GM18519 (cell line): Measurements from ENCODE around the gene BSDC1.
"Not testable (repeated sequence)": the region's sequence is repeated elsewhere in the genome, so short reads cannot be mapped to it uniquely, and the experiment has no call there.

Experiments used
- ATAC-seq: cut with Tn5 transposase; IDR thresholded peaks from one replicate; pipeline ENCODE4 v1.9.1; 2021; ENCODE audit warnings: mild to moderate bottlenecking, moderate library complexity; ENCODE audit not compliant: unreplicated experiment, low FRiP score

The BSDC1 gene

GRCh38 chr1:32396524-32396923 lies 2.3 kb upstream of the BSDC1 start:
- ATAC-seq = not testable (repeated sequence)

- no peak for ATAC-seq
These were observed 720 bp upstream of the BSDC1 start for GRCh38 chr1:32394890-32395432.

GRCh38 chr1:32393832-32394140 lies 455 bp downstream of the BSDC1 start:
- no peak for ATAC-seq

DNA sequence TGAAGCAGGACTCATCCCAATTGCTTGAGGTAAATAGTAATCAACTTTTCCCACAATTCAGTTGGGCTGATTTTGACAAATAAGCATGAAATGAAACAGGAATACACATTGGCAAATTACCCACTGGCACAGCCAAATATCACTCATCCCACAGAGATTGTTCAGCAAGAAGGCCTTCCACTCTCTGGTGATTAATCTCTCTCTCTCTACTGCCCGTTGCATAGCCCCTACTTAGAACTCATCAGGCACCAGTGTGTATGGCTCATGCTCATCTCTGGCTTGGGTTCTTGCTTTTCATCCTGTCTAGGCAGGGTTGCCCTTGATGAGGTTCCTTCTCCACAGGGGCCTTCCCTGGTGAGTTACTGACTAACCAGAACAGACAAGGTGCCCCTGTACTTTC lies 1.1 kb downstream of the BSDC1 start:
- no peak for ATAC-seq

- no peak for ATAC-seq
These were observed 1.9 kb downstream of the BSDC1 start for GRCh38 chr1:32392325-32392724.

DNA sequence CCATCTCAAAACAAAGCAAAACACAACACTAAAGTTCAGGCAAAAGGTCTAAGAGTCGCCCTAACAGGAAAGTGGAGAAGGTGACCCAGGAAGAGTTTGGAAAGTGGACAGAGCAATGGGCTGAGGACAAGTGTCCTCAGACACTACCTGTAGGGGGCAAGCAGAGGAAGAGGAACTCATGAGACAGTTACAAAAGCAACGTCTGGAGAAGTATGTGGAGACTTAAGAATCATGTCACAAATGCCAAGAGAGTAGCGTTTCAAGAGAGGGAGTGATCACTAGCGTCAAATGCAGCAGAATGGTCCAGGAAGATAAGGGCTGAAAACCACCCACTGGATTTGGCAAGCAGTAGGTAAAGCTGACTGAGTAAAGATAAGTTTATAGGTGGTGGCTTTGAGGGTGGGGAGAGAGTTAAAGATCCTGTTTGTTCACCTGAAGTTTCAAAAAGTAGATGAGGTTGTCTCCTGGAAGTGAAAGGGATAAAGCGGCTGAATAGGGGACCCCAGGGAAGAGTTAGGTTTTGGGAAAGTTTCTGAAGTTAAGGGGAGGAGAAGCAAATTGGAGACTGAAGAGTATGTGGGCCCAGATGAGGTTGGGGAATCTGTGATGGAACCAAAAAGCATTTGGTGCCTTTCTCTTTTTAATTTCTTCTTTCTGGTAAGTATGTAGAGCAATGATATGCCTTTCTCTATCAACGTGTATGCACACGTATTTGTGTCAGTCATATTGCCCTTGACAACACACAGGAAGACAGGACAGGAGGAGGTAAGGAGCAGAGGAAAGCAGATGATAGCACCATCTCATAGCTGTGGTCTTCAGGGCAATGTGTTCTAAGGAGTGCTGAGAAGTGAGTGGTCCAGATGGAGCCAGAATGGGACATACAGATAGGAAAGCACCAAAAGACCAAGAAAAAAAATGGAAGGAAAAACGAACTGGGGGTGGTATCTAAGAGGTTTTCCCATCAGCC lies 3.1 kb downstream of the BSDC1 start:
- ATAC-seq = no peak

DNA sequence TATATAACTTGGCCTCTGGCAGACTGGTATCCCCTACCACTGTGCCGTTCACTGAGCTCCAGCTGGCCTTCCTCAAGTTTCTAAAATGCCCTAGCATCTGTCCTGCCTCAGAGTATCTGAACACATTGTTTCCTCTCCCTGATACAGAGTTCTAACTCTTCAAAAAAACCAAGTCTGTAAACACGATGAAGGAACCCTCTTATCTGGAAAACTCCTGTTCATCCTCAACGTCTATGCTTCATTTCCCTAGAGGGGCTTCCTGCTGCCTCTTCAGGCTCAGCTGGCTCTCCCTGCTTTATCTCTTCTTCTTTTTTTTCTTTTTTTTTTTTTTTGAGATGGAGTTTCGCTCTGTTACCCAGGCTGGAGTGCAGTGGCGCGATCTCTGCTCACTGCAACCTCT lies 5.6 kb downstream of the BSDC1 start:
- no peak for ATAC-seq

DNA sequence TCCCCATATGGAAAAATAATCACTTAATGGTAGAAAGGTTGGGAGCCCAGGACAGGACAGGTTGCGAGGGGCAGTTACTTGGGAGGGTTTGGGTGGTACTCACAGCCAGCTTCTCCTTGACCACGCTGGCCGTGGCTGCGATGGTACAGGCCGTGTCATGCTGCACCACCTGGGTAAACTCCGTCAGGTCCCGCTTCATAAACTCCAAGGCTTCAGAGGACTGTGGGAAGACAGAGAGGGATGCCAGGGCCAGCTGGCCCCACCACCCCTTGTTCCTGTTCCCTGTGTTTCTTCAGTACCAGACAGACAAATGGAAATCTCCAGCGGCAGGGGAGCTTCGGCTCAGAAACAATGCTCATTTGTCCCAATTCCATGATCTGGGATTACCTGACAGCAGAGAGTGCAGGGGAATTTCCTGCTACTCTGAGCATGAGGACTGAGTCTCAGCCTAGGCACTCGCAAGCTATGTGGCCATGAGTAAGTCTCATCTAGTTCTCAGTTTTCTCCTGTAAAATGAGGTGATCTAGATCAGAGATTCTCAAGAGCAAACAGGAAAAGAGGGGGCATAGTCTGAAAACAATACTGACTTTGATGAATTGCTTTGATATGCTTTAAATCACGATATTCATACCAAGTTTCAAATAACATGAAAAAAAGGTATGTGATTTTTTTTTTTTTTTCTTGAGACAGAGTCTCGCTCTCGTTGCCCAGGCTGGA lies 7.4 kb downstream of the BSDC1 start:
- no peak for ATAC-seq

GRCh38 chr1:32380057-32380456 lies 14.2 kb downstream of the BSDC1 start:
- ATAC-seq = no peak

DNA sequence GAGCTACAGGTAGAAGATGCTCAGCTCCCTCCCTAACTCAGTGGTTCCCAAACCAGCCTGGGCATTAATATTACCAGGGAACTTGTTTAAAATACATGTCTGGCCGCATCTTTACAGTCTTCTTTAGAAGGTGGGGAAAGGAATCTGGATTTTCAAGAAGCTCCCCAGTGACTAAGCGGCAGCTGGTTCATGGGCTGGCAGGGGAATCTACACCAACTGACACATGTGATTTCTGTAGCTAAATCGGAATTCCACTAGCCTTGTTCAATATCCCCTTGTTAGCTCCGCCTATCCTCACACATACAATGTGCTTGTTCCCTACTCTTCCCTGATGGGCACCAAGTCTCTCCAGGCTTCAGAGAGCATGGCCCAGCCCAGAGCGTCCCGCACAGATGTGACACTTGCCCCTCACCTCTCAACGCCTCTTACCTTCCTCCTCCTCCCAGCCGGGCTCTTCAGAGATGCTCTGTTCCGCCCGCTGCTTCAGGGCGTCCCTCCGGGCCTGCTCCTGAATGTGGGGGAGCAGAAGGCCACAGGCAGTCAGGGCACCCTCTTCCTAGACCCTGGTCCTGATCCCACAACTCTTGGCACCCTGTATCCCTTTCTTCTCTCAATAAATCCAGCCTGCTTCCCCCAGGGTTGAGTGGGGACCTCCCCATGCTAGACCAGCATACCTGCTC lies 16.6 kb downstream of the BSDC1 start:
- no peak for ATAC-seq

- ATAC-seq = no peak
These were observed 18.0 kb downstream of the BSDC1 start for GRCh38 chr1:32376199-32376598.

- no peak for ATAC-seq
These were observed 20.1 kb downstream of the BSDC1 start for GRCh38 chr1:32373996-32374592.

DNA sequence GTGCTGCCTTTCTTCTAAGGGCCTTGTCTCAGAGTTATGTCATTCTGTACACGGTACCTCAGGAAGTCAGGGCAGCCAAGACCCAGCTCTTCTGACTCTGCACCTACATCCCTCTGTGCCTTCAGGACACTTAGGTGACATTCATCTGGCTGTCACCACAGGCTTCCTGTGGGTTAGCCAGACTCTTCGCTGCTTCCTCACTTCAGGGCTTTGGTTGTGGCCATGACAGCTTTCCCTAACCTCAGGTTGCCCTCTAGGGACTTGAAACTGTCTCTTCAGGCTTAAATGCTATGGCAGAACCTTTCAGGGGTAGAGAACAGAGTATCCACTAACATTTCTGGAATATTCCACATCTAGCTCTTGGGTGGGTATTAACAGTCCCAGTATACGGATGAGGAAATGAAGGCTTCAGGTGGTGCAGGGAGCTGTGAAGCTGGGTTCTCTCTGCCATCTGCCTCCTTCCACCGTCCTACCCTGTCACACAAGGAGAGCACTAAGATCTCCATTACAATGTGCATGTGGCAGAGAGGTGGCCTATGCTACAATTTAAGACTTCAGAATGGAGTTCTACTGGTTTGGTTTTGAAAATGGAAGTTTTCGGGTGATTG lies 22.0 kb downstream of the BSDC1 start:
- ATAC-seq = no peak

- ATAC-seq = no peak
These were observed 26.2 kb downstream of the BSDC1 start for GRCh38 chr1:32367912-32368635.

- no peak for ATAC-seq
These were observed 28.8 kb downstream of the BSDC1 start for GRCh38 chr1:32365445-32365844.

DNA sequence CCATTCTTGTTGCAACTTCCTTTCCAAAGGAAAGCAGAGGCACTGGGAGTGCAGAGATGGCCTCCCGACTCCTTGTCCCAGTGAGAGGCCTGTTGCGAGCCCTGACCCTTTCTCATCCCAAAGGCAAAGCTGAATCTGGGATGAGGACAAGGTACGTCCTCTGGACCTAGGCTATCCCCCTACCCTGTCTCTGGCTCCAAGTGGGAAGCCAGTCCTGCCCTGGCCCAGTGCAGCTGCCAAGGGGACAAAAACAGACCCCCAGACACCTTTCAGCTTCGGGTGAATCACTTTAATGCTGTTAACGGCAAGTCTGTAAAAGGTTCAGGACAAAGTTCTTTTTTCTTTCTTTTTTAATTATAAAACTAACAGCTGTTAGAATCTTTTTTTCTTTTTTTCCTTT lies 29.4 kb downstream of the BSDC1 start:
- no peak for ATAC-seq

DNA sequence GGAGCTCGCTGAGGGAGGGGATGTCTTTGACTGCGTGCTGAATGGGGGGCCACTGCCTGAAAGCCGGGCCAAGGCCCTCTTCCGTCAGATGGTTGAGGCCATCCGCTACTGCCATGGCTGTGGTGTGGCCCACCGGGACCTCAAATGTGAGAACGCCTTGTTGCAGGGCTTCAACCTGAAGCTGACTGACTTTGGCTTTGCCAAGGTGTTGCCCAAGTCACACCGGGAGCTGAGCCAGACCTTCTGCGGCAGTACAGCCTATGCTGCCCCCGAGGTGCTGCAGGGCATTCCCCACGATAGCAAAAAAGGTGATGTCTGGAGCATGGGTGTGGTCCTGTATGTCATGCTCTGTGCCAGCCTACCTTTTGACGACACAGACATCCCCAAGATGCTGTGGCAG lies 30.5 kb downstream of the BSDC1 start:
- no peak for ATAC-seq

DNA sequence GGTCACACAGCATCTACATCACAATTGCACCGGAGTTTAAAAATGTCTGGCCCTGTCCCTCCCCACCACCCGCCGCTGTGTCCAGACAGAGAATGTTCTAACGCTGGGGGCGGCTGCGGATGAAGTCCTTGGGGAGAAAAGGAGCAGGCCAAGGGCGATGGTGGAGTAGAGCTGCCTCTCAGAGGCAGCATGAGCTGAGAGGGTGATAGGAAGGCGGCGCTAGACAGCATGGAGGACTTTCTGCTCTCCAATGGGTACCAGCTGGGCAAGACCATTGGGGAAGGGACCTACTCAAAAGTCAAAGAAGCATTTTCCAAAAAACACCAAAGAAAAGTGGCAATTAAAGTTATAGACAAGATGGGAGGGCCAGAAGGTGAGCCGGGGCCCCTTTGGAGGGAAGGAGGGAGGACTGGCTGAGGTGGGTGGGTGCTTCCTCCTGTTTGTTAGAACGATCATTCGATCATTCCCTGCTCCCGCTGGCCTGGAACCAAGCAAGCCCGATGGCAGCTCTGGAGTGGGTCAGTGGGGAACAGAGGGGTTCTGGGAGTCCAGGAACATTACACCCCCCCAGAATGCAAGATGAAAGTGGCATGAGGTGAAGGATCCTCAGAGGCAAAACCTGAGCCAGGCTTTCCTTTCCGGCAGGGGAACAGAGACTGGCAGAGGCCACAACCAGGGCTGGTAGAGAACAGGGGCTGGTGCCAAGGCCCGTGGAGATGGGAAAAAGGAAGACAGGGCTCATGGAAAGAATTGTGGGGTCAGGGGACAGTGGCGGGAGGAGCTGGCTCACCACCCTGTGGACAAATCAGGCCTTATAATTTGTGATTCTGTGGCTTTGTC lies 31.5 kb downstream of the BSDC1 start, which contains the start of the genes FAM229A and TSSK3:
FAM229A (minus strand) TSS at position 12 of the 840 bp plus-strand sequence. CDS start 394 bp downstream, outside the sequence.
TSSK3 (plus strand) TSS at position 66 of the 840 bp plus-strand sequence; CDS start at position 229, 163 bp downstream.
- ATAC-seq = no peak
